HG03097 (cell line): ENCODE measurements around the gene GTPBP8.

Source experiments
- ATAC-seq: cut with Tn5 transposase; IDR thresholded peaks from one replicate; pipeline ENCODE4 v1.9.1; 2021; ENCODE audit not compliant: unreplicated experiment, low FRiP score

The GTPBP8 gene

GRCh38 chr3:112990672-112991602, at the start of gene GTPBP8:
TSS of gene GTPBP8 (plus strand) at chr3:112990984. CDS start at chr3:112991000, 16 bp downstream.
- ATAC-seq = peak; percentile 93

- no peak for ATAC-seq
These were observed 42.4 kb upstream of the GTPBP8 start for GRCh38 chr3:112948346-112948838.

DNA sequence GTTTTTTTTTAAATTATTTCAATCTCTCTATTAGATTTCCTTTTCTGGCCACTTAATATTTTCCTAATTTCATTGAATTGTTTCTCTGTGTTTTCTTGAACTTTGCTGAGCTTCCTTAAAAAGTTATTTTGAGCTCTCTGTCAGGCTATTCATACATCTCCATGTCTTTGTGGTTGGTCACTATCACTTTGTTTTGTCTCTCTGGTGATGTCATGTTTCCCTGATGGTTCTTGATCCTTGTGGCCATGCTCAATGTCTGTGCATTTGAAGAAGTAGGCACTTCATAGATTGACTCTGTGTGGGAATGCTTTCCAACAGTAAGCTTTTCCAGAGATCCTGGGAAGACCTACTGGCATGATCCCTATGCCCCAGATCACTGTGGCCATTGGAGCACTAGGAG, 34.4 kb upstream of the GTPBP8 start:
- ATAC-seq = no peak

DNA sequence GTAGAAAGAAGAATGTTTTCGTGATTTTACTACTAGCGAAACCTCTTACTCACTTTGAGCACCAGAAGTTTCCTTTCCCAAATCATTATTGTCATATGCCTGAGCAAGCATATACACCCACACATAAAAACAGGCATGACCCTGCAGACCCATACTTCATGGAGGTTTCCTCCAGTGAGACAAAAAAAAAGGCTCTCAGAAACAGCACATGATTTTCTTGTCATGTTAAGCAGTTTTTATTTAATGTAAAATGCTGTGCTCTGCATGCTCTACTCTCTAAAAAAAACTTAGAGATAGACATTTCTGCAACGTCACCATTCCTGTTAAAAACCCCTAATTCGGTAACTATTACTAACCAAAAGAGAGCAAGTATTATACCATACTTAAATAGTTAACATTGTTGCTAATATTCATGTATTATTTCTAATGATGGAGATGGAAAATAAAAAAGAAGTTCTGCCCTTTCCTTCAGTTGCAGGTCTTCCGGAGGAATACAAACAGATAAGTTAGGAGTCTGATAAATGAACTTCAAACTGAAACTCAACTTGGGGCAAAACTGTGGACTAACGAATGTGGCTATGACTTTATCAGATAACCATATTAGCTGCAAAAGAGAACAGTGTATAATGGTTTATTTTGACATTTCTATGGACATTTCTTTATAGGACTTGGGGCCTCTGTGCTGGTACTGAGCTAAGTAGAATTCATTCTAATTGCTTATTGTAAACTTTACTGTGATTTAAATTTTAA, 31.8 kb upstream of the GTPBP8 start:
- no peak for ATAC-seq

DNA sequence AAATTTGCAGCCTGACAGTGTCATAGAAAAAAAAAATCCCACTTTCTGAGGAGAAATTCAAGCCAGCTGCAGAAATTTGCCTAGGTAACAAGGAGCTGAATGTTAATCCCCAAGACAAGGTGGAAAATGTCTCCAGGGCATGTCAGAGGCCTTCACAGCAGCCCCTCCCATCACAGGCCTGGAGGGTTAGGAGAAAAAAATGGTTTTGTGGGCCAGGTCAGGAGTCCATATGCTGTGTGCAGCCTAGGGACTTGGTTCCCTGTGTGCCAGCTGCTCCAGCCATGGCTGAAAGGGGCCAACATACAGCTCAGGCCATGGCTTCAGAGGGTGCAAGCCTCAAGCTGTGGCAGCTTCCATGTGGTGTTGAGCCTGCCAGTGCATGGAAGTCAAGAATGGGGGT, 27.1 kb upstream of the GTPBP8 start:
- ATAC-seq = no peak

DNA sequence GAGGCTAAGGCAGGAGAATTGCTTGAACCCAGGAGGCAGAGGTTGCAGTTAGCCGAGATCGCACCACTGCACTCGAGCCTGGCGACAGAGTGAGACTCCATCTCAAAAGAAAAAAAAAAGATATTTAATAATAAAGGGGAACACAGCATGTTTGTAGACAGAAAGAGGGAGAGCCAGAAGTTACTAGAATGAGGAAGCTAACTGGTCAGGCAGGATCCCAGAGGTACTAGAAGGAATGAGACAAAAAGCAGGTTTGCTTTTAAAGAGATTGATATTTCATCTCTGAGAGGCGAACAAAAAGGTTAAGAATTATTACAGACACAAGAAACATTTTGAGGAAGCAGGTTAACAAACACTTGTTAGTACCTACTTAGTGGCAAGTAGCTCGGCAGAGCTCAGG, 25.1 kb upstream of the GTPBP8 start:
- no peak for ATAC-seq

GRCh38 chr3:112966633-112967032, 24.2 kb upstream of the GTPBP8 start:
- ATAC-seq = no peak

GRCh38 chr3:112967425-112967824, 23.4 kb upstream of the GTPBP8 start:
- ATAC-seq = no peak

- no peak for ATAC-seq
These were observed 23.0 kb upstream of the GTPBP8 start for GRCh38 chr3:112967828-112968227.

GRCh38 chr3:112972158-112972557, 18.6 kb upstream of the GTPBP8 start:
- ATAC-seq = no peak

DNA sequence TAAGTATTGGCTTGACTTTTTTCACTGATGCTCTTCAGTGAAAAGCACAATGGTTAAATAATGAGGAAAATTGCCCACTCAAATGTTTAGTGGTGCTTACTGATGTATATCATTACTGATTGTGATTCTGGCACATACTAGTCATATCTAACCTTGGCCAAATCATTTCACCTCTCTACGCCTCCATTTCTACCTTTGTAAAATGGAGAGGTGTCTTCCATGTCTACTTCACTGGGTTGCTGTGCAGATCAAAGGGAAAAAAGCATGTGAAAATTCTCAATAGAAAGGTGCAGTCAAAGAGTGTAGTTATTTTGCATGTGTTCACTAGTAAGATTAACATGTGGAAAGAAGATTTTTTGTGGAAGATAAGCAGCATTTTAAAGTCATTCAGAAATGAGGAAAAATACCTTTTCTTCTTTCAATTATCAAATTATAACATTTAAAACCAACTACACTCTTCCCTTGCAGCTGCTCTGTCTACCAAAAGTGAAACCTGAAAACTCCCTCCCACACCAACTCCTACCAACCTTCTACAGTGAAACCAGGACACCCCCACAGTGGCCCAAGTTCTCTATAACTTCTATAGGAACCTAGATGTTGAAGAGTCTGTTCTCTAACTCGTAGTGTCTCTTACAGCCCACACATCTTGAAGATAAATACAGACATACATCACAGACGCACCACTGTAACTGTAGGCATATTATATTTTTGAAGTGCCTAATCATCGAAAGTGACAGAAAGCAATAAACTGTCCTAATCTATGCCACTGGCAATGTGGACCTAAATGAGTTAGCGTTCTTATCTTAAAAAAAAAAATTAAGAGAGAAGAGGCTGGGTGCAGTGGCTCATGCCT, 17.2 kb upstream of the GTPBP8 start:
- peak; percentile 74 for ATAC-seq

- no peak for ATAC-seq
These were observed 16.6 kb upstream of the GTPBP8 start for GRCh38 chr3:112974178-112974517.

GRCh38 chr3:112974894-112975293, 15.9 kb upstream of the GTPBP8 start, which contains the start of gene CD200R1:
TSS of gene CD200R1 (minus strand) at chr3:112975103. CDS start at chr3:112974857, 246 bp downstream.
- no peak for ATAC-seq

GRCh38 chr3:112976001-112976400, 14.8 kb upstream of the GTPBP8 start:
- no peak for ATAC-seq

GRCh38 chr3:112976953-112977352, 13.8 kb upstream of the GTPBP8 start:
- ATAC-seq = no peak

GRCh38 chr3:112979244-112979832, 11.4 kb upstream of the GTPBP8 start:
- ATAC-seq = no peak

DNA sequence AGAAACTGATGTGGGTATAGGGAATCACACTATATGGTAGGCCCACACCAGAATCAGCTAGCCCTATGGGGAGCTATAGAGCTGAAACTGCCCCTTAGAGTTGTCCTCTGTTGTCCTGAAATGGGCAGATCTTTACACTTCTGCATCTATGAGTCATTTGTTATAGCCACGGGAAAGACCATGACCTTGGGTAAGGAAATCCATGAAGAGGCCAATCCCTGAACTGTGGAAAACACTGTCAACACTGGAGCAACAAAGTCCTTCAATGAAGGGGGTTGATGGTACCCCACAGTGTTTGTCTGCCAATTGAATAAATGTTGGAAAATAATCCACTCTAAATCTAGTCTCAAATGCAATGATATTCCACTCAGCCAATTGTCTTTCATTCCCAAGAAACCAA, 10.7 kb upstream of the GTPBP8 start:
- no peak for ATAC-seq

DNA sequence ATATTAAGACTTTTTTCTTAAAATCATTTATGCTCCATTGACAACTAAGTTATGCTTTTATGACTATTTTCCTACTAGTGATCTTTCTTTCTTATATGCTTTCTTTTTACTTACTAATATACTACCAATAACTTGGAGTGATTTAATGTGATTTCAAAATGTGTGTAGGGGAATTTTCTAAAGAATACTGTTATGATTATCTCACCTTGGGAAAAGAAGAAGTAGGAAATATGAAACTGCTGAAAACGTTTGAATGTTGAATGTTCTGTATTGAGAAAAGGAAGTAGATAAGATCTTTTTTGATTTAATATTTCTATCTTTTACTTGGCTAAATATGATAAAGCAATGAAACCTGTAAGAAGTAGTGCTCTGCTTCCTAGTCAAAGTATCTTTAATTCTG, 8.1 kb upstream of the GTPBP8 start:
- no peak for ATAC-seq

GRCh38 chr3:112984485-112984884, 6.3 kb upstream of the GTPBP8 start:
- no peak for ATAC-seq

DNA sequence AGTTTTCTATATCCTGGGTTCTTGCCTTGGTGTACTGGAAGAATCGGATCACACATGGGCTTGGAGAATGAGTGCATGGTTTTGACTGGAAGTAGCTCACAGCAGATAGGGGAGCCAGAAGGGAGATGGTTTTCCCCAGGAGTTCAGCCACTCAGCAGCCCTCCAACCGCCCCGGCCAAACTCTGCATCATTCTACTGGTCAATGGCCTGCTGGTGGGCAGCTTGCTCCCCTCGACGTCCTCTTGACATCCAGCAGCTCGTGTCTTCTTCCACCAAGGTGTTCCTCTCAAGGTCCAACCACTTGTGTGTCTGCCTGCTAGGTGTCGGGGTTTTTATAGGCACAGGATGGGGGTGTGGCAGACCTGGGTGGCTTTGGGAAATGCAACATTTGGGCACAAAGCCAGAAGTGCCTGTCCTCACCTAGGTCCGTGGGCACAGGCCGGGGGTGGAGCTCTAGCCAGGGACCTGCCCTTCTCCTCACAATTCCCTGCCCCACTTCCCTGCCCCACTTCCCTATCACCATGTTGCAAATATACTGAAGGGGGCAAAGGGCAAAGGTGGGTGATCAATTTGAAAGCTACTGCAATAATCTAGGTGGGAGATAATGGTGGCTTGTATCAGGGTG, 3.0 kb upstream of the GTPBP8 start:
- ATAC-seq = no peak
